Measurements from ENCODE around the gene TMC2.

Gene TMC2

GRCh38 chr20:2557873-2558580 lies 21.7 kb downstream of the TMC2 start:
- H3K36me3 ChIP-seq (ENCODE audit: control insufficient read depth, insufficient read depth, low read length) = no peaks in the 10 kb centered on the region
- H3K4me3 ChIP-seq (ENCODE audit: low read depth, low read length) = peak overlapping the region; percentile 60
- H3K4me1 ChIP-seq (ENCODE audit: control insufficient read depth, insufficient read depth, low read length) = no peaks in the 10 kb centered on the region
- peaks cover 54% of the 10 kb centered on the region for H3K27me3 ChIP-seq (ENCODE audit: control insufficient read depth, insufficient read depth, low read length)
- H3K27ac ChIP-seq (ENCODE audit: low read depth, low read length) = no peak overlapping the region
- H3K9ac ChIP-seq (ENCODE audit: low read depth, low read length) = no peak overlapping the region
- no peaks in the 10 kb centered on the region for H3K9me3 ChIP-seq (ENCODE audit: control insufficient read depth, insufficient read depth, low read length)

DNA sequence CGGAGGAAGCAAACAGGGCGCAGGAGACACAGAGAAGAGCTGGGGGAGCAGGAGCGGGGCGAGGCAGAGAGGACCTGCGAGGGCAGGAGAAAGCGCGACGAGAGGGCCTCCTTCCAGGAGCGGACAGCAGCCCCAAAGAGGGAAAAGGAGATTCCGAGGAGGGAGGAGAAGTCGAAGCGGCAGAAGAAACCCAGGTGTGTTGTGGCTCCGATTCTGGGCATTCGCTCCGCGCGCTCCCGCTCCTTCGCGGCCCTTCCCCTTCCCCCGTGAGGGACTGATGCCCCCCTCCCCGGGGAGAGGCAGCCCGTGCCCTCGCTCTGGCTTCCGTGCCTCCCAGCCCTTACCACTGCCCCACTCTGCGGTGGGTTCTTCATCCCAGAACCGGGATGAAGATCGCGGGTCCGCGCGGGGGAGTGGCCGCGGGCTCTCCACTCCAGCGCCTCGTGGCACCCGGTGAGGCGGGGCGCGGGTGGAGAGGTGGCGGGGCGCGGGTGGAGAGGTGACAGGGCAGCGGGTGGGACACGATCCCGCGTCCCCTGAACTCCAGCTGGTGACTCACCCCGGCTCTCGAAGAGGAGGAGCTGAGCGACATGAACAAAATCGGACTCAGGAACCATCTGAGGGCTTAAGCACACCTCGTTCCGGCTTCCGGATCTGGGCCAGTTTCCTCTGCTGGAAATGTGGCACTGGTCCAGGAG lies 22.4 kb downstream of the TMC2 start:
- Histone ChIP-seq H3K4me1 (ENCODE audit: control insufficient read depth, insufficient read depth, low read length) (no peaks in the 10 kb centered on the region), H3K27ac (ENCODE audit: low read depth, low read length) (no peak overlapping the region), H3K9me3 (ENCODE audit: control insufficient read depth, insufficient read depth, low read length) (no peaks in the 10 kb centered on the region), H3K27me3 (ENCODE audit: control insufficient read depth, insufficient read depth, low read length) (peaks cover 53% of the 10 kb centered on the region), H3K4me3 (ENCODE audit: low read depth, low read length) (peak overlapping the region; percentile 60), H3K9ac (ENCODE audit: low read depth, low read length) (no peak overlapping the region), H3K36me3 (ENCODE audit: control insufficient read depth, insufficient read depth, low read length) (no peaks in the 10 kb centered on the region)

DNA sequence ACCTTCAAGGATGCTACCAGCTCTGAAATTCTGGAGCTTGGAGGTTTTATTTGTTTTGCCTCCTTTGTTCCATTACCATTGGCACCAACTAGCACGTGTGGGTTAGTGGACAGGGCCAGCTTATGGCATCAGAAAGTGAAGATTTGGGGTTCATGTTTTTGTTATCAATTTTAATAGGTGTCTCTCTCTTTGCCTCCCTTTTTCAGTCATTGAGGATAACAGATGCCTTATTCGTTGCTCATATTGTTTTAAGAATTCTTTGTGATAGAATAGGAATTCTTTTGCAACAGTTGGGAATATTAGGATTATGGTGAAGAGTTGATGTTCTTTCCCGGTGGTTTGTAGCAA lies 22.9 kb downstream of the TMC2 start:
- Histone ChIP-seq H3K9ac (ENCODE audit: low read depth, low read length) (no peak overlapping the region), H3K27ac (ENCODE audit: low read depth, low read length) (no peak overlapping the region), H3K36me3 (ENCODE audit: control insufficient read depth, insufficient read depth, low read length) (no peaks in the 10 kb centered on the region), H3K27me3 (ENCODE audit: control insufficient read depth, insufficient read depth, low read length) (peaks cover 53% of the 10 kb centered on the region), H3K9me3 (ENCODE audit: control insufficient read depth, insufficient read depth, low read length) (no peaks in the 10 kb centered on the region), H3K4me3 (ENCODE audit: low read depth, low read length) (peak overlapping the region; percentile 60), H3K4me1 (ENCODE audit: control insufficient read depth, insufficient read depth, low read length) (no peaks in the 10 kb centered on the region)

DNA sequence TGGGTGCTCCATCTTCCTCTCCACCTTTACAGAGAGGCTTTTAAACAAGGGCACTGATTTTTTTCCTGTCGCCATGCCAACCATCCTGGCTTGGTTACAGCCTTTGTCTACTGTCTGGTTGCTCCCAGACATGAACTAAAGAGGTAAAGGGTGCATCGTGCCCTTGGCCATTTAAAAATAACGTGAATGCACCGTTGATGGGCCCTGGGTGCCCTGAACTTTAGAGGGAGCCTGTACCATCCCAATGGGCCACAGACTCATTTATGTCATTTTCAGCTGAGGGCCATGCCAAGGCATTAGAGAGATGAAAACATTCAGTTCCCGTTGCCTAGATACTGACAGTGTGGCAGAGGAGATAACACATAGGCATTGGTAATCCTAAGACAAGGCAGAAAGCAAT lies 23.3 kb downstream of the TMC2 start:
- H3K27ac ChIP-seq (ENCODE audit: low read depth, low read length) = no peak overlapping the region
- peaks cover 53% of the 10 kb centered on the region for H3K27me3 ChIP-seq (ENCODE audit: control insufficient read depth, insufficient read depth, low read length)
- no peaks in the 10 kb centered on the region for H3K9me3 ChIP-seq (ENCODE audit: control insufficient read depth, insufficient read depth, low read length)
- no peaks in the 10 kb centered on the region for H3K4me1 ChIP-seq (ENCODE audit: control insufficient read depth, insufficient read depth, low read length)
- H3K4me3 ChIP-seq (ENCODE audit: low read depth, low read length) = no peak overlapping the region
- no peaks in the 10 kb centered on the region for H3K36me3 ChIP-seq (ENCODE audit: control insufficient read depth, insufficient read depth, low read length)
- no peak overlapping the region for H3K9ac ChIP-seq (ENCODE audit: low read depth, low read length)

DNA sequence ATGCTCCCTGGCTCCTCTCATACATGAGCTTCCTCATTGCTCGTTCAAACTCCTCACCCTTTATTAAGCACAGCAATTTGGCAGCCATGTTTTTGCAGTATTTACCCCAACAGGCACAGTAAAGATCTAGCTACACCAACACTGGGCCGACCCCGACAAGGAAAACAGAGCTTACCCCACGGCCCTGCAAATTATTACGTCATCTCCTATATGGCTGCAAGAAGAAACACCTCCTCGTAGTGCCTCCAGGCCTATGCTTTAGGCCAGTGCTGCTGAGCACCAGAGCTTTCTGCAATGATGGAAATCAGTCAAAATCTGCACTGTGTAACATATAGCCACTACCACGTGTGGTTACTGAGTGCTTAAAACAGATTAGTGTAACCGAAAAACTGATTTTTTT lies 26.7 kb downstream of the TMC2 start:
- no peak overlapping the region for H3K9ac ChIP-seq (ENCODE audit: low read depth, low read length)
- peaks cover 30% of the 10 kb centered on the region for H3K27me3 ChIP-seq (ENCODE audit: control insufficient read depth, insufficient read depth, low read length)
- H3K4me3 ChIP-seq (ENCODE audit: low read depth, low read length) = no peak overlapping the region
- no peaks in the 10 kb centered on the region for H3K9me3 ChIP-seq (ENCODE audit: control insufficient read depth, insufficient read depth, low read length)
- no peaks in the 10 kb centered on the region for H3K4me1 ChIP-seq (ENCODE audit: control insufficient read depth, insufficient read depth, low read length)
- H3K27ac ChIP-seq (ENCODE audit: low read depth, low read length) = no peak overlapping the region
- H3K36me3 ChIP-seq (ENCODE audit: control insufficient read depth, insufficient read depth, low read length) = no peaks in the 10 kb centered on the region

- Histone ChIP-seq H3K9me3 (ENCODE audit: control insufficient read depth, insufficient read depth, low read length) (no peaks in the 10 kb centered on the region), H3K4me1 (ENCODE audit: control insufficient read depth, insufficient read depth, low read length) (no peaks in the 10 kb centered on the region), H3K36me3 (ENCODE audit: control insufficient read depth, insufficient read depth, low read length) (no peaks in the 10 kb centered on the region), H3K27ac (ENCODE audit: low read depth, low read length) (no peak overlapping the region), H3K4me3 (ENCODE audit: low read depth, low read length) (no peak overlapping the region), H3K9ac (ENCODE audit: low read depth, low read length) (no peak overlapping the region), H3K27me3 (ENCODE audit: control insufficient read depth, insufficient read depth, low read length) (peaks cover 26% of the 10 kb centered on the region)
Observed at GRCh38 chr20:2564406-2564805, 28.0 kb downstream of the TMC2 start.

DNA sequence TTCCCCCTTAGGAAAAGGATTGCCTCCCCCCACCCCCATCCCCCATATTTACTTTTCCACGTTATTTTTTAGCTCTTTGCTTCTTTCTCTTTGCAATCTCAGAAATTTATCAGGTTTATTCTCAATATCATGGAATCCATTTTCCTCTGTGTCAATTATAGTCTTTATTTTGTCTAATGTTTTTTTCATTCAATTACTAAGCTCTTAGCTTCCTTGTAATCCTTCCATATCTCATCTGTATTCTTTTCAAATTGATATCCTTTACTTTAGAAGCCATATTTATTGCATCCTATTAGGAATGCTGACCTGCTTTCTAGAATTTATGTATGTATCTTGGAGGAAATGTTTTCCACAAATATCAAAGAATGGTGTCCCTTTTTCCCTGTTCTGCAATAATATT lies 39.3 kb downstream of the TMC2 start:
- H3K4me1 ChIP-seq (ENCODE audit: control insufficient read depth, insufficient read depth, low read length) = no peaks in the 10 kb centered on the region
- no peaks in the 10 kb centered on the region for H3K27me3 ChIP-seq (ENCODE audit: control insufficient read depth, insufficient read depth, low read length)
- no peaks in the 10 kb centered on the region for H3K9me3 ChIP-seq (ENCODE audit: control insufficient read depth, insufficient read depth, low read length)
- no peak overlapping the region for H3K4me3 ChIP-seq (ENCODE audit: low read depth, low read length)
- H3K27ac ChIP-seq (ENCODE audit: low read depth, low read length) = no peak overlapping the region
- H3K9ac ChIP-seq (ENCODE audit: low read depth, low read length) = no peak overlapping the region
- H3K36me3 ChIP-seq (ENCODE audit: control insufficient read depth, insufficient read depth, low read length) = no peaks in the 10 kb centered on the region

DNA sequence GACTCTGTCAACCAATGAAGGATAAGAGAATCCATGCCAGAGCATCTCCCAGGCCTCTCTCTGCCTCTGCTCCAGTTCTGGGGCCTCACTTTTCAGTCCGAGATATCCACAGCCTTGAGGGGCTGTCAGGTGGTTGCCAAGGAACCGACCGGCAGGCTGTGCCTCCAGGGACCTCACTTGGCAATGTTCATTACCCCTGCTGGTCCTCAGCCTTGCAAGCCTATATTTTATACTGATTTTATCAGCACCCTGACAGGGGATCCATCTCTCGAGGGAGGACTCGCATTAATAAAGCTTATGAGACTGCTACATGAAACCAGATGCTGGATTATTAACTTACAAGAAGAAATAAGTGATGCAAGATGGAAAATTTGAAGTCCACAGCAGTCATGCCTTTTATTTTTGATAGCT lies 39.9 kb downstream of the TMC2 start:
- H3K4me1 ChIP-seq (ENCODE audit: control insufficient read depth, insufficient read depth, low read length) = no peaks in the 10 kb centered on the region
- no peak overlapping the region for H3K27ac ChIP-seq (ENCODE audit: low read depth, low read length)
- H3K9me3 ChIP-seq (ENCODE audit: control insufficient read depth, insufficient read depth, low read length) = no peaks in the 10 kb centered on the region
- no peak overlapping the region for H3K9ac ChIP-seq (ENCODE audit: low read depth, low read length)
- no peaks in the 10 kb centered on the region for H3K36me3 ChIP-seq (ENCODE audit: control insufficient read depth, insufficient read depth, low read length)
- no peak overlapping the region for H3K4me3 ChIP-seq (ENCODE audit: low read depth, low read length)
- H3K27me3 ChIP-seq (ENCODE audit: control insufficient read depth, insufficient read depth, low read length) = no peaks in the 10 kb centered on the region

GRCh38 chr20:2578475-2579192 lies 42.3 kb downstream of the TMC2 start:
- Histone ChIP-seq H3K36me3 (ENCODE audit: control insufficient read depth, insufficient read depth, low read length) (no peaks in the 10 kb centered on the region), H3K9ac (ENCODE audit: low read depth, low read length) (no peak overlapping the region), H3K27me3 (ENCODE audit: control insufficient read depth, insufficient read depth, low read length) (no peaks in the 10 kb centered on the region), H3K4me3 (ENCODE audit: low read depth, low read length) (no peak overlapping the region), H3K27ac (ENCODE audit: low read depth, low read length) (no peak overlapping the region), H3K9me3 (ENCODE audit: control insufficient read depth, insufficient read depth, low read length) (no peaks in the 10 kb centered on the region), H3K4me1 (ENCODE audit: control insufficient read depth, insufficient read depth, low read length) (no peaks in the 10 kb centered on the region)

DNA sequence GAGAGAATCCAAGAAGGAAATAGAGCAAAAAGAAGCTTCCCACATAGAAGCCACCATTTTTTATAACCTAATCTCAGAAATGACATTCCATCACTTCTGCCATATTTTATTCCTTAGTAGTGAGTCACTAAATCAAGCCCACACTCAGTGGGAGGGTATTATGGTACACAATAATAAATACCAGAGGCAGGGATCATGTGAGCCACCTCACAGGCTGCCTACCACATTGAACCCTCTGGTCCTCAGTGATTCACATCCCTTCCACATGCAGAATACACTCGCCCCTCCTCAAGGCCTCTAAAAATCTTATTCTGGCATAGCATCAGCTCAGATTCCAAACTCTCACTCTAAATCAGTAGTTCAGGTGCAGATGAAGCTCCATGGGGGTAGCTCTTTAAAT lies 49.4 kb downstream of the TMC2 start:
- H3K9me3 ChIP-seq (ENCODE audit: control insufficient read depth, insufficient read depth, low read length) = no peaks in the 10 kb centered on the region
- H3K27ac ChIP-seq (ENCODE audit: low read depth, low read length) = no peak overlapping the region
- no peaks in the 10 kb centered on the region for H3K4me1 ChIP-seq (ENCODE audit: control insufficient read depth, insufficient read depth, low read length)
- no peaks in the 10 kb centered on the region for H3K27me3 ChIP-seq (ENCODE audit: control insufficient read depth, insufficient read depth, low read length)
- H3K9ac ChIP-seq (ENCODE audit: low read depth, low read length) = no peak overlapping the region
- no peaks in the 10 kb centered on the region for H3K36me3 ChIP-seq (ENCODE audit: control insufficient read depth, insufficient read depth, low read length)
- no peak overlapping the region for H3K4me3 ChIP-seq (ENCODE audit: low read depth, low read length)

- H3K9ac ChIP-seq (ENCODE audit: low read depth, low read length) = no peak overlapping the region
- H3K27ac ChIP-seq (ENCODE audit: low read depth, low read length) = no peak overlapping the region
- H3K4me3 ChIP-seq (ENCODE audit: low read depth, low read length) = no peak overlapping the region
Observed at GRCh38 chr20:2593756-2594155, 57.4 kb downstream of the TMC2 start.

More at GRCh38 chr20:2593756-2594155, 57.4 kb downstream of the TMC2 start:
- no peaks in the 10 kb centered on the region for H3K9me3 ChIP-seq (ENCODE audit: control insufficient read depth, insufficient read depth, low read length)
- H3K36me3 ChIP-seq (ENCODE audit: control insufficient read depth, insufficient read depth, low read length) = no peaks in the 10 kb centered on the region
- no peaks in the 10 kb centered on the region for H3K4me1 ChIP-seq (ENCODE audit: control insufficient read depth, insufficient read depth, low read length)
- no peaks in the 10 kb centered on the region; the same call in 1 of the 2 replicates for H3K27me3 ChIP-seq (ENCODE audit: control insufficient read depth, insufficient read depth, low read length)
